ENCODE results near the gene ZNF22. TPM values are rescaled to one million over a fixed set of nuclear protein-coding genes. Genes with fewer than 3 reads are reported as not detected.

ZNF22 gene
- total RNA-seq, 1 donor from 2014 or later = 9.2 TPM

DNA sequence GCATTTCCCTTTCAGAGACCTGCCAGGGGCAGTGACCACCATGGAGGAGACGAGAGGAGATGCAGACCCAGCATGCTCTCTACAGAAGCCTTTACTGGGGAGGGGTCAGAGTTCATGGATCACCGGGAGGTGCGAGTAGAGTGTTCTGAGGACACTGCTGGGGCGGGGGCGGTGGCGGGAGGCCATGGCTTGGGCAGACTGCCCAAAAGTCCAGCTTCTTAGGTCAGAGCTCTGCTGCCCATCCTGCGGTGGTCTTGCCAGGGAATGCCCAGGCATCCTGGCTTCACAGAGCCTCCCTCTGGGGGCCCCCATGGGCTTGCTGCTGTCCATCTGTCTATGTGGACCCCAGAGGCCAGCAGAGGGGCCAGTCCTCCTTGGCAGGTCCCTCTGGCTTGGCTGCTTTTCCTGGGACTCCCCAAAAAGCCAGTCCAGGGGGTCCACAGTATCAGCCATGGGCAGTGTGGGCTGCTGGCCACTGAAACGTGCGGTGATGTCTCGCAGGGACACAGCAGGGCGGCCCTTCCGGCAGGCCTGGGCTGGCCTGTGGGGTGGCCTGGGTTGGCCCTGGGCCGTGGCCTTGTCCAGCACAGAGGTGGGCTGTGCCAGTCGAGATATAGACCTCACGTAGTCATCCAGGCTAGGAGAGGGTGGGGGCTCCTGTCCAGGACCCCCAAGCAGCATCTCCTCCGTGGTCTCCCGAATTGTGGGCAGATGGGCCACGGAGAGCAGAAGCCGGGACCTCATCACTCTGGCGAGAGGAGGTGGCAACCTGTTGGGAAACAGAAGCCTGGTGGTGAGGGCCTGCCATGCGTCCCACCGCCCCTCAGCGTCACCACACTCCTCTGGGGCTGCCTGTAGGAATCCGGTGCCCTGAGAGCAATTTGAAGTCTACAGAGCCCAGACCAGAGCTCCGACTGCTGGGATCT is 23.2 kb upstream of the ZNF22 start:
- FAIRE-seq = no peak
- DNase-seq (ENCODE audit: low read depth) = no peak
- TF ChIP-seq, protein P1, sequence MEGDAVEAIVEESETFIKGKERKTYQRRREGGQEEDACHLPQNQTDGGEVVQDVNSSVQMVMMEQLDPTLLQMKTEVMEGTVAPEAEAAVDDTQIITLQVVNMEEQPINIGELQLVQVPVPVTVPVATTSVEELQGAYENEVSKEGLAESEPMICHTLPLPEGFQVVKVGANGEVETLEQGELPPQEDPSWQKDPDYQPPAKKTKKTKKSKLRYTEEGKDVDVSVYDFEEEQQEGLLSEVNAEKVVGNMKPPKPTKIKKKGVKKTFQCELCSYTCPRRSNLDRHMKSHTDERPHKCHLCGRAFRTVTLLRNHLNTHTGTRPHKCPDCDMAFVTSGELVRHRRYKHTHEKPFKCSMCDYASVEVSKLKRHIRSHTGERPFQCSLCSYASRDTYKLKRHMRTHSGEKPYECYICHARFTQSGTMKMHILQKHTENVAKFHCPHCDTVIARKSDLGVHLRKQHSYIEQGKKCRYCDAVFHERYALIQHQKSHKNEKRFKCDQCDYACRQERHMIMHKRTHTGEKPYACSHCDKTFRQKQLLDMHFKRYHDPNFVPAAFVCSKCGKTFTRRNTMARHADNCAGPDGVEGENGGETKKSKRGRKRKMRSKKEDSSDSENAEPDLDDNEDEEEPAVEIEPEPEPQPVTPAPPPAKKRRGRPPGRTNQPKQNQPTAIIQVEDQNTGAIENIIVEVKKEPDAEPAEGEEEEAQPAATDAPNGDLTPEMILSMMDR (IDR thresholded peaks at IDR 0.05; ENCODE audit: insufficient read depth, low read length, severe bottlenecking) = no peak
- Histone ChIP-seq H3K36me3 (ENCODE audit: control insufficient read depth, insufficient read depth, low read length) (no peaks in the 10 kb centered on the region), H3K4me3 (ENCODE audit: low read depth, low read length) (no peak overlapping the region), H3K27me3 (ENCODE audit: control insufficient read depth, insufficient read depth, low read length) (no peaks in the 10 kb centered on the region)

DNA sequence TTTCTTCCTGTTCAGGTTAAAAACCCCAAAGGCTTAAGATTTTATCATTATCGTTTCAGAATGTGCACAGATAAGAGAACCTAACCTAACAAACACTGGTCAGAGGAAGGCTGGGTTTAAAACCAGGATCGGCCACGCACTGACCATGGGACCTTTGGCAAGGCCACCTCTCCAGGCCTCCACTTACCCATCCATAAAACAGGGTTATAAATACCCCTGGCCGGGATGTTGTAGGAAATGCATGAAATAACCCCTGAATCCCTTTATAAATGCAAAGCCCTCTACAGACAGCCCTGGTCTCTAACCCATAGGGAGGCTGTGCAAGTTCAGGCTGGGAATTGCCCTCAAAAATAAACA is 22.5 kb upstream of the ZNF22 start:
- Histone ChIP-seq H3K36me3 (ENCODE audit: control insufficient read depth, insufficient read depth, low read length) (no peaks in the 10 kb centered on the region), H3K27me3 (ENCODE audit: control insufficient read depth, insufficient read depth, low read length) (no peaks in the 10 kb centered on the region), H3K4me3 (ENCODE audit: low read depth, low read length) (peak overlapping the region; percentile 15)
- TF ChIP-seq, protein P1 (IDR thresholded peaks at IDR 0.05; ENCODE audit: insufficient read depth, low read length, severe bottlenecking) = no peak
- DNase-seq (ENCODE audit: low read depth) (no peak), FAIRE-seq (no peak)

DNA sequence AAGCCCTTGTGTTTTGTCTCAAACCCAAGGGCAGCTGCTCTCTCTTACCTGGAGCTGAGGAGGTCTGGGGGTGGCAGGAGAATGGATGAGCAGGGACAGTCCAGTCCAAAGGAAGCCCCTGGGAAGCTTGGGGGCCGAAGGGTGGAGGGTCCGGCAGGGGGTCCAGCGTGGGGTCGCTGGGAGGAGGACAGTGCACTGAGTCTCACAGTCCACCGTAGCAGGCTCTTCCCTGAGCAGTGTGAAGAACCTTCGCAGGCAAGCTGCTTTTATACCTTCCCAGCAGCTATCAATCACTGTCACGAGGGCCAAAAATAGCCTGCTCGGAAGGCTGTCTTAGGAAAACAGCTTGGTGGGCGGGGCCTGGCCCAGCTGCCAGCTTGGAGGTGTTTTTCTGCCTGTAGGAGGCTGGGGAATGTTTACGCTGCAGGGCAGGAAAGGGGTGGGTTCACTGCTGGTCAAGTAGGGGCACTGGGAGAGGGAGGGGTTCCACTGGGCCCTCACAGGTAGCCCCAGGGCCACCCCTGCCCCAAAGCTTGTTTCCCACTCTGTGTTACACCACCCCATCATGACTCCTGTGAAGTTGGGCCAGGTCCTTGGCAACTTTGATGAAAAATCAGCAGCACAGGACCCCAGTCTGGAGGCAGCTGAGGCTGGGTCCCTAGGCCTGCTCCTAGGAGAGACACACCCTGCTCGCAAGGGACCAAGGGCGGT is 22.0 kb upstream of the ZNF22 start, which contains the start of gene DEPP1:
DEPP1 (minus strand) TSS at position 240 of the 711 bp plus-strand sequence. CDS start 779 bp downstream, outside the sequence.
- Histone ChIP-seq H3K4me3 (ENCODE audit: low read depth, low read length) (peak within 1 kb of the TSS; percentile 15), H3K27me3 (ENCODE audit: control insufficient read depth, insufficient read depth, low read length) (no peaks in the 10 kb centered on the region), H3K36me3 (ENCODE audit: control insufficient read depth, insufficient read depth, low read length) (no peaks in the 10 kb centered on the region)
- DNase-seq (ENCODE audit: low read depth) (peak; percentile 81), FAIRE-seq (no peak)
- TF ChIP-seq, protein P1 (IDR thresholded peaks at IDR 0.05; ENCODE audit: insufficient read depth, low read length, severe bottlenecking) = peak; percentile 14

DNA sequence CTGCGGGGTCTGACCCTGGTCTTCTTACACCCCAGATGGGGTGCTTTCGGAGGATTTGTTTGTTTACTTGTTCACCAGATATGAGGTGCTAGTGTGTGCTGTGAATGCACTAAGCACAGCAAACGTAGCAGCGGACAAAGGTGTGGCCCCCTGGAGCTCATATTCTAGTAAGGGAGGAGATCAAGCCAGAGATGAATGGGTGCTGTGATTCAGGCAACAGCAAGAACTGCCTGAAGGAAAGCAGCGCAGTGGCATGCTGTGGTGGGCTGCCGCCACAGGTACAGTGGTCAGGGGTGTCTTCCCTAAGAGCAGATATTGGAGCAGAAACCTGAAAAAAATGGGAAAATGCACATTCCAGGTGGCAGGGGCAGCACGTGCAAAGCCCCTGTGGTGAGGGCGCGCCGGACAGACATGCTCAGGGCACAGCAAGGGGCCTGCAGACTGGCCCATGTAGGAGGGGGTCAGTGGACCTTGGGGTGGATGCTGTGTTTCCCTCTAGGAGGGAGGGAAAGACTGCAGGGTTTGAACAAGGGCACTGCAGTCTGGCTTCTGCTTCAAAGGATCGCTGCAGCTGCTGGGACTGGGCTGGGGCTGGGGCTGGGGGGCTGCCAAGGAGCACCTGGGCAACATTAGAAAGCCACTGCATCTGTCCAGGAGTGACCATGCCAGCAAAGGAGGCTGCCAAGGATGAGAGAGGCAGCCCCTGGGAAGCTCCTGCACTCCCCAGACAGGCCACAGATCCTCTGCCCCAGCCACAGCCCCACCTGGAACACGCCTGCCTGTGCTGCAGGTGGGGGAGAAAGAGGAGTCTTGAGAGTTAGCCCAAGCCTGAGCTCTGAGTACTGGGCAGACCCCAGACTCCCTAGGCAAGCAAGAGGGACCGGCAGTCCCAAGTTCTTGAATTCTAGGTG is 21.2 kb upstream of the ZNF22 start:
- FAIRE-seq (no peak), DNase-seq (ENCODE audit: low read depth) (peak; percentile 54)
- TF ChIP-seq, protein P1 (IDR thresholded peaks at IDR 0.05; ENCODE audit: insufficient read depth, low read length, severe bottlenecking) = no peak
- H3K27me3 ChIP-seq (ENCODE audit: control insufficient read depth, insufficient read depth, low read length) = no peaks in the 10 kb centered on the region
- no peaks in the 10 kb centered on the region for H3K36me3 ChIP-seq (ENCODE audit: control insufficient read depth, insufficient read depth, low read length)
- H3K4me3 ChIP-seq (ENCODE audit: low read depth, low read length) = no peak overlapping the region

DNA sequence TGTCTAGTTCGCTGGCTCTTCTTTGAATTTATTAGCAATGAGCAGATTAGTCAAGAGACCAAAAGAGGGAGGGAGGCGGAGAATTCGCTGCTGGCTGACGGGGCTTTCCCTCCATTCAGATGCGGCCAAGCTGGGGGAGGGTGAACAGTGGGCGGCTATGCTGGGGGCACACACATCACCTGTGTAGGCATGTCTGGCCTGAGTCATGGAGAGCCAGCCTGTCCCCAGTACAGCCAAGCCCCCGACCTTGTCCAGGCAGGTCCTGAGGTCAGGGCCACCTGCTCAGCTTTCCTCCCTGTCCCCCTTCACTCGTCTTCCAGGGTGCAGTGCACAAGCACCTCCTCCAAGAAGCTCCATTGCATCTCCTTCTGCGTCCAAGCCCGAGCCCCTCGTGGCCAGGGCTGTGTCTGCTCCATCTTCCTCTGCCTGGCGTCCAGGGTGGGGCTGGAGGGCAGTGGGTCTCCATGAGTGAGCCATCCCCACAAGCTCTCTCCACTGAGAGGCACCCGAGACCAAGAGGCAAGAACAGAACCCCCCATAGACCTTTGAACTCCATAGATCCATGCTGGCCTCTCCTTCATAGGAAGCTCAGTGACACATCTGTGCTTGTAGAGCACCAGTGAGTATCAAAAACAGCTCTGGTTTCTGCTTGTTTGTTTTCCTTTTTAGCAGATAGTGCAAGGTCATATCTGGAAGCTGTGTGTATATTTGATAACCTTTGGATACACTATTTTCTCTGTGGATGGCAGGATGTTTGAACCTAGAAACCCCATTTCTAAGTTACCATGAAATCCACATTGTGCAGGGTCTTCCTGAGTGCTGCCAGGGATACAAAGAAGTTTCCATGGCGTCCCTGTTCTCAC is 20.2 kb upstream of the ZNF22 start:
- Histone ChIP-seq H3K36me3 (ENCODE audit: control insufficient read depth, insufficient read depth, low read length) (no peaks in the 10 kb centered on the region), H3K27me3 (ENCODE audit: control insufficient read depth, insufficient read depth, low read length) (no peaks in the 10 kb centered on the region), H3K4me3 (ENCODE audit: low read depth, low read length) (no peak overlapping the region)
- FAIRE-seq (no peak), DNase-seq (ENCODE audit: low read depth) (peak; percentile 80)
- TF ChIP-seq, protein P1 (IDR thresholded peaks at IDR 0.05; ENCODE audit: insufficient read depth, low read length, severe bottlenecking) = no peak

Data from bronchial epithelial cell (primary cell).